HepG2 (cell line): Measurements from ENCODE around the gene RASGRF1. TPM values are rescaled to one million over a fixed set of nuclear protein-coding genes. Genes with fewer than 3 reads are reported as not detected.

Source experiments
- CBX2 ChIP-seq, 2 experiments: fragments of 200-600 bp in 1 of 2; sonication (generic); formaldehyde crosslinking in 1 of 2; IDR thresholded peaks; 2 replicates each; pipeline versions ENCODE4 v1.7.0 to v1.8.1; 2018 to 2022; ENCODE audit warnings: low read depth in 2 of 2, low read length in 1 of 2, mild to moderate bottlenecking in 1 of 2, missing genetic modification reagents in 1 of 2
- HBP1 ChIP-seq: IDR thresholded peaks from 2 replicates; pipeline ENCODE4 v1.6.1; 2016; ENCODE audit warnings: low read depth, control low read depth
- HDAC6 ChIP-seq: fragments of 200-600 bp; sonication (generic); IDR thresholded peaks from 2 replicates; pipeline ENCODE4 v1.7.0; 2017; ENCODE audit warnings: mild to moderate bottlenecking, antibody characterized with exemption, low read length, low read depth
- KLF12 ChIP-seq: sonication (generic); formaldehyde crosslinking; IDR thresholded peaks from 2 replicates; pipeline ENCODE4 v1.4.0; 2020; ENCODE audit warnings: missing genetic modification reagents, borderline replicate concordance
- KLF16 ChIP-seq, 2 experiments: sonication (generic) in 1 of 2; formaldehyde crosslinking in 1 of 2; IDR thresholded peaks; 2 replicates each; pipeline versions ENCODE4 v1.6.1 to v1.8.0; 2016 to 2023; ENCODE audit warnings: missing genetic modification reagents in 2 of 2, missing compliant biosample characterization in 1 of 2
- NFYB ChIP-seq: sonication (generic); formaldehyde crosslinking; IDR thresholded peaks from 2 replicates; pipeline ENCODE4 v1.4.0; 2020; ENCODE audit warnings: missing genetic modification reagents
- NONO ChIP-seq, 2 experiments: fragments of 450-650 bp in 1 of 2; sonication (generic) in 1 of 2; formaldehyde crosslinking in 1 of 2; IDR thresholded peaks in 1 of 2; conservative IDR thresholded peaks in 1 of 2; 2 replicates each; pipeline versions ENCODE4 v1.6.1 to v1.8.0; 2017 to 2022; ENCODE audit warnings: mild to moderate bottlenecking in 1 of 2, missing genetic modification reagents in 1 of 2, moderate library complexity in 1 of 2
- PHF21A ChIP-seq: sonication (generic); formaldehyde crosslinking; IDR thresholded peaks from 2 replicates; pipeline ENCODE4 v1.5.0; 2020; ENCODE audit warnings: mild to moderate bottlenecking, missing genetic modification reagents
- TEAD3 ChIP-seq: optimal IDR thresholded peaks from 2 replicates; pipeline ENCODE3; 2016; ENCODE audit warnings: borderline replicate concordance
- U2AF1 ChIP-seq: fragments of 200-400 bp; formaldehyde crosslinking; optimal IDR thresholded peaks from 2 replicates; pipeline ENCODE3; 2017; ENCODE audit warnings: mild to moderate bottlenecking, low read depth, low read length
- ZBTB20 ChIP-seq: sonication (generic); formaldehyde crosslinking; IDR thresholded peaks from 2 replicates; pipeline ENCODE4 v1.8.1; 2023; ENCODE audit warnings: missing genetic modification reagents, low read depth, mild to moderate bottlenecking, borderline replicate concordance
- ZNF234 ChIP-seq: sonication (generic); formaldehyde crosslinking; conservative IDR thresholded peaks from 2 replicates; pipeline ENCODE4 v1.5.1; 2020; ENCODE audit warnings: mild to moderate bottlenecking, missing genetic modification reagents
- ZNF343 ChIP-seq: sonication (generic); formaldehyde crosslinking; IDR thresholded peaks from 2 replicates; pipeline ENCODE4 v1.4.0; 2020; ENCODE audit warnings: mild to moderate bottlenecking, missing genetic modification reagents
- polyA plus RNA-seq, 8 experiments: library from polyadenylated mRNA; depleted of rRNA in 3 of 8; stranded (reverse) in 7 of 8; unstranded in 1 of 8; fragments of >200 nt; fragmentation: Illumina TruSeq in 4 of 8; extraction: Trizol in 4 of 8; gene quantifications; 2 replicates each; pipeline versions ENCODE4 v1.2.1 to v1.2.3, GENCODE V29; 2011 to 2016; ENCODE audit warnings: low read depth in 4 of 8, missing spikeins in 1 of 8, mixed read lengths in 1 of 8; ENCODE audit not compliant: insufficient read depth in 1 of 8
- total RNA-seq, 5 experiments: library from RNA; depleted of rRNA; stranded (reverse); fragments of >200 nt; fragmentation: Illumina TruSeq; extraction: Trizol; gene quantifications; 2 replicates each; pipeline ENCODE4 v1.2.3, GENCODE V29; 2016; ENCODE audit warnings: low read depth in 1 of 5
- TF ChIP-seq, protein P1 (sequence below): sonication (generic); formaldehyde crosslinking; IDR thresholded peaks from 2 replicates; pipeline ENCODE4 v1.5.0; 2020; ENCODE audit warnings: mild to moderate bottlenecking, missing genetic modification reagents
- TF ChIP-seq, protein P2 (sequence below): sonication (generic); formaldehyde crosslinking; IDR thresholded peaks from one replicate; pipeline ENCODE4 v1.5.1; 2020; ENCODE audit warnings: mild to moderate bottlenecking, missing genetic modification reagents; ENCODE audit errors: not compliant biosample characterization

RASGRF1 gene
- total and polyA plus RNA-seq, 2 of the 13 experiments (the other 11 are each of a cell fraction or from before 2014, with no cell fraction given), result 0.55 to 3.0 TPM

GRCh38 chr15:79023918-79024317 is 66.7 kb downstream of the RASGRF1 start (continued):
- 0 out of 2 replicates have a peak, but pooled peaks have one; percentile 5 for TF ChIP-seq NONO (IDR thresholded peaks at IDR 0.05)
- no peak for TF ChIP-seq NONO (CRISPR knock-in tag; conservative IDR thresholded peaks at IDR 0.05)
- TF ChIP-seq CBX2 (IDR thresholded peaks at IDR 0.05; ENCODE audit: low read depth, low read length), result no peak
- TF ChIP-seq CBX2 (CRISPR knock-in tag; IDR thresholded peaks at IDR 0.05; ENCODE audit: low read depth), result no peak
- no peak for TF ChIP-seq KLF12 (CRISPR knock-in tag)
- TF ChIP-seq, protein P1, sequence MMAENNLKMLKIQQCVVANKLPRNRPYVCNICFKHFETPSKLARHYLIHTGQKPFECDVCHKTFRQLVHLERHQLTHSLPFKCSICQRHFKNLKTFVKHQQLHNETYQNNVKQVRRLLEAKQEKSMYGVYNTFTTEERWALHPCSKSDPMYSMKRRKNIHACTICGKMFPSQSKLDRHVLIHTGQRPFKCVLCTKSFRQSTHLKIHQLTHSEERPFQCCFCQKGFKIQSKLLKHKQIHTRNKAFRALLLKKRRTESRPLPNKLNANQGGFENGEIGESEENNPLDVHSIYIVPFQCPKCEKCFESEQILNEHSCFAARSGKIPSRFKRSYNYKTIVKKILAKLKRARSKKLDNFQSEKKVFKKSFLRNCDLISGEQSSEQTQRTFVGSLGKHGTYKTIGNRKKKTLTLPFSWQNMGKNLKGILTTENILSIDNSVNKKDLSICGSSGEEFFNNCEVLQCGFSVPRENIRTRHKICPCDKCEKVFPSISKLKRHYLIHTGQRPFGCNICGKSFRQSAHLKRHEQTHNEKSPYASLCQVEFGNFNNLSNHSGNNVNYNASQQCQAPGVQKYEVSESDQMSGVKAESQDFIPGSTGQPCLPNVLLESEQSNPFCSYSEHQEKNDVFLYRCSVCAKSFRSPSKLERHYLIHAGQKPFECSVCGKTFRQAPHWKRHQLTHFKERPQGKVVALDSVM, result no peak
- TF ChIP-seq, protein P2, sequence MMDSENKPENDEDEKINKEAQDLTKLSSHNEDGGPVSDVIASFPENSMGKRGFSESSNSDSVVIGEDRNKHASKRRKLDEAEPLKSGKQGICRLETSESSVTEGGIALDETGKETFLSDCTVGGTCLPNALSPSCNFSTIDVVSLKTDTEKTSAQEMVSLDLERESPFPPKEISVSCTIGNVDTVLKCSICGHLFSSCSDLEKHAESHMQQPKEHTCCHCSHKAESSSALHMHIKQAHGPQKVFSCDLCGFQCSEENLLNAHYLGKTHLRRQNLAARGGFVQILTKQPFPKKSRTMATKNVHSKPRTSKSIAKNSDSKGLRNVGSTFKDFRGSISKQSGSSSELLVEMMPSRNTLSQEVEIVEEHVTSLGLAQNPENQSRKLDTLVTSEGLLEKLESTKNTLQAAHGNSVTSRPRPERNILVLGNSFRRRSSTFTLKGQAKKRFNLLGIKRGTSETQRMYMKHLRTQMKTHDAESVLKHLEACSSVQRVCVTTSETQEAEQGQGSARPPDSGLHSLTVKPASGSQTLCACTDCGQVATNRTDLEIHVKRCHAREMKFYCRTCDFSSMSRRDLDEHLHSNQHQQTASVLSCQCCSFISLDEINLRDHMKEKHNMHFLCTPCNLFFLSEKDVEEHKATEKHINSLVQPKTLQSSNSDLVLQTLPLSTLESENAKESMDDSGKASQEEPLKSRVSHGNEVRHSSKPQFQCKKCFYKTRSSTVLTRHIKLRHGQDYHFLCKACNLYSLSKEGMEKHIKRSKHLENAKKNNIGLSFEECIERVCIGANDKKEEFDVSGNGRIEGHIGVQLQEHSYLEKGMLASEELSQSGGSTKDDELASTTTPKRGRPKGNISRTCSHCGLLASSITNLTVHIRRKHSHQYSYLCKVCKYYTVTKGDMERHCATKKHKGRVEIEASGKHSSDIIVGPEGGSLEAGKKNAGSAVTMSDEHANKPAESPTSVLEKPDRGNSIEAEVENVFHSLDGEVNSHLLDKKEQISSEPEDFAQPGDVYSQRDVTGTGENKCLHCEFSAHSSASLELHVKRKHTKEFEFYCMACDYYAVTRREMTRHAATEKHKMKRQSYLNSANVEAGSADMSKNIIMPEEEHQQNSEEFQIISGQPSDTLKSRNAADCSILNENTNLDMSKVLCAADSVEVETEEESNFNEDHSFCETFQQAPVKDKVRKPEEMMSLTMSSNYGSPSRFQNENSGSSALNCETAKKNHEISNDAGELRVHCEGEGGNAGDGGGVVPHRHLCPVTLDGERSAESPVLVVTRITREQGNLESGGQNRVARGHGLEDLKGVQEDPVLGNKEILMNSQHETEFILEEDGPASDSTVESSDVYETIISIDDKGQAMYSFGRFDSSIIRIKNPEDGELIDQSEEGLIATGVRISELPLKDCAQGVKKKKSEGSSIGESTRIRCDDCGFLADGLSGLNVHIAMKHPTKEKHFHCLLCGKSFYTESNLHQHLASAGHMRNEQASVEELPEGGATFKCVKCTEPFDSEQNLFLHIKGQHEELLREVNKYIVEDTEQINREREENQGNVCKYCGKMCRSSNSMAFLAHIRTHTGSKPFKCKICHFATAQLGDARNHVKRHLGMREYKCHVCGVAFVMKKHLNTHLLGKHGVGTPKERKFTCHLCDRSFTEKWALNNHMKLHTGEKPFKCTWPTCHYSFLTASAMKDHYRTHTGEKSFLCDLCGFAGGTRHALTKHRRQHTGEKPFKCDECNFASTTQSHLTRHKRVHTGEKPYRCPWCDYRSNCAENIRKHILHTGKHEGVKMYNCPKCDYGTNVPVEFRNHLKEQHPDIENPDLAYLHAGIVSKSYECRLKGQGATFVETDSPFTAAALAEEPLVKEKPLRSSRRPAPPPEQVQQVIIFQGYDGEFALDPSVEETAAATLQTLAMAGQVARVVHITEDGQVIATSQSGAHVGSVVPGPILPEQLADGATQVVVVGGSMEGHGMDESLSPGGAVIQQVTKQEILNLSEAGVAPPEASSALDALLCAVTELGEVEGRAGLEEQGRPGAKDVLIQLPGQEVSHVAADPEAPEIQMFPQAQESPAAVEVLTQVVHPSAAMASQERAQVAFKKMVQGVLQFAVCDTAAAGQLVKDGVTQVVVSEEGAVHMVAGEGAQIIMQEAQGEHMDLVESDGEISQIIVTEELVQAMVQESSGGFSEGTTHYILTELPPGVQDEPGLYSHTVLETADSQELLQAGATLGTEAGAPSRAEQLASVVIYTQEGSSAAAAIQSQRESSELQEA, result no peak
- TF ChIP-seq PHF21A (CRISPR knock-in tag), result no peak
- no peak for TF ChIP-seq HBP1
- no peak for TF ChIP-seq ZBTB20 (CRISPR knock-in tag)
- TF ChIP-seq ZNF343, result no peak
- no peak for TF ChIP-seq HDAC6
- no peak for TF ChIP-seq TEAD3 (CRISPR knock-in tag)
- TF ChIP-seq U2AF1, result no peak
- TF ChIP-seq ZNF234 (CRISPR knock-in tag), result no peak
- no peak for TF ChIP-seq NFYB (CRISPR knock-in tag)
- no peak for TF ChIP-seq KLF16 (CRISPR knock-in tag; IDR thresholded peaks at IDR 0.05)
